22Rv1 (cell line): ENCODE measurements around the gene RPL11.

Experiments used
- H3K27ac ChIP-seq: fragments of 450-650 bp; 2 replicates; pipeline ENCODE4 v1.5.1; 2017
- CTCF ChIP-seq: fragments of 450-650 bp; IDR thresholded peaks from 2 replicates; pipeline ENCODE4 v1.5.1; 2017; ENCODE audit warnings: mild to moderate bottlenecking
- ZFX ChIP-seq: fragments of 450-650 bp; IDR thresholded peaks from 2 replicates; pipeline ENCODE4 v1.6.1; 2017; ENCODE audit warnings: antibody characterized with exemption, borderline replicate concordance

Gene RPL11

DNA sequence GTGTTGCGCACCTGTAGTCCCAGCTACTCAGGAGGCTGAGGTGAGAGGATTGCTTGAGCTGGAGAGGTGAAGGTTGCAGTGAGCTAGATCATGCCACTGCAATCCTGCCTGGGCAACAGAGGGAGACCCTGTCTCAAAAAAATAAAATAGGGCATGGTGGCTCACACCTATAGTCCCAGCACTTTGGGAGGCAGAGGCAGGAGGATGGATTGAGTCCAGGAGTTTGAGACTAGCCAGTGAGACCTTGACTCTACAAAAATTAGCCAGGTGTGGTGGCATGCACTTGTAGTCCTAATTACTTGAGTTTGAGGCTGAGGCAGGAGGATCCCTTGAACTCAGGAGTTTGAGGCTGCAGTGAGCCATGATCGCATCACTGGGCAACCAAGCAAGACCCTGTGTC, 9.7 kb downstream of the RPL11 start:
- 0 out of 2 replicates have a peak overlapping the region, but pooled peaks have one; percentile 5 for H3K27ac ChIP-seq
- TF ChIP-seq ZFX (no peak), CTCF (no peak)

DNA sequence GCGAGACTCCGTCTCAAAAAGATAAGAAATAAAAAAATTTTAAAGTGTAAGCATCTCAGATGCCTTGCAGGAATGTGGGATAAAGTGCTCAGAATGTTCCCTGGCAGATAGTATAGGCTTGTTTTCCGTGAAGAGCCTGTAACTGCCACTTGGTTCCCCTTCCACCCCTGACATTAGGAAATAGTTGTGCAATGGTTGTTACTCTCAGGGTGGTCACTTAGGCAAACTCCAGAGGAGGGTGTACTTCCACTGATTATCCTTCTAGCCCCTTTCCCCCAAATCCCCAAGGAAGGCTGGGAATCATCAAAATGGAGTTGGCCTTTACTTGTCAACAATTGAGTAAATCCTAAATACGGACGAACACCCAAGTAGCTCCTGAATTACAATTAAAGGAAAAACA, 10.4 kb downstream of the RPL11 start:
- no peak for TF ChIP-seq ZFX
- TF ChIP-seq CTCF: no peak
- H3K27ac ChIP-seq: 0 out of 2 replicates have a peak overlapping the region, but pooled peaks have one; percentile 5

GRCh38 chr1:23704834-23705495, 13.4 kb downstream of the RPL11 start:
- TF ChIP-seq ZFX: no peak
- no peak for TF ChIP-seq CTCF
- peak overlapping the region; percentile 46 for H3K27ac ChIP-seq

DNA sequence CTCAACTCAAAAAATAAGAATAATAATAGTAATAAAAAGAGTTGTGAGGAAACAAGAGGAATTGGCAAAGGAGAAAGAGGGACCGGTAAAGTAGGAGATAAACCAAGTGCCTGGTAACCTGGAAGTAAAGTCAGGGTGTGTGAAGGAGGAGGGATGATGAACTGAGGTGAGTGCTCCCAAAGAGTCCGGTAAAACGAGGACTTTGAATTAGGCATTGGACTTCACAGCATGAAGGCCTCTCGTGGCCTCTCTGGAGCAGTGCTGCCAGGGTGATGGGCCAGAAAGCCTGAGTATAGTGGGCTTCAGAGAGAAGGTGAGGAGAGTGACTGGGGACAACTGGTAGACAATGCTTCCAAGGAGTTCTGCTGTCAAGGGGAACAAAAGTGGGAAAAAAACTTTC, 17.6 kb downstream of the RPL11 start:
- no peak overlapping the region for H3K27ac ChIP-seq
- TF ChIP-seq ZFX (no peak), CTCF (no peak)

- TF ChIP-seq ZFX (no peak), CTCF (peak; percentile 87)
- H3K27ac ChIP-seq: no peak overlapping the region
These were observed 26.9 kb downstream of the RPL11 start for GRCh38 chr1:23718482-23718881.

- H3K27ac ChIP-seq: no peak overlapping the region
- TF ChIP-seq CTCF (no peak), ZFX (no peak)
These were observed 27.7 kb downstream of the RPL11 start for GRCh38 chr1:23719162-23719820.
